HepG2 (cell line): Measurements from ENCODE around the gene PYGO2. TPM values are rescaled to one million over a fixed set of nuclear protein-coding genes. Genes with fewer than 3 reads are reported as not detected.

Experiments
- ATAC-seq: fragments of 200-7000 bp; cut with Tn5 transposase; 3 replicates; pipeline ENCODE4 v1.9.1; 2020; ENCODE audit warnings: mild to moderate bottlenecking, moderate library complexity
- BruUV-seq: library from RNA; stranded (reverse); fragments of 400-500 nt; replicated peaks from 2 replicates; lab custom pipeline; 2021; lab: Mats Ljungman, UMichigan
- CTCF ChIA-PET: fragments of 300-600 bp; formaldehyde crosslinking; extraction: SDS; loops from one replicate; lab custom pipeline; 2021; ENCODE audit warnings: low total read pairs, inconsistent platforms, low intra/inter-chr PET ratio; lab: Yijun Ruan, JAX
- POLR2A ChIA-PET: fragments of 350-600 bp; sonication (Branson Sonifier 250); formaldehyde crosslinking; loops from one replicate; lab custom pipeline; 2020; ENCODE audit warnings: antibody characterized with exemption, inconsistent platforms; lab: Yijun Ruan, JAX
- DNase-seq: peaks from one replicate; pipeline ENCODE4 v3.0.0-alpha.2; 2015; ENCODE audit warnings: low spot score
- FAIRE-seq: peaks from 3 replicates; lab custom pipeline; 2011; peaks lifted over from hg19 to GRCh38; lab: Jason Lieb, UNC
- H2AFZ ChIP-seq: one replicate; pipeline ENCODE4 v1.6.1; 2011; ENCODE audit warnings: low read length, inconsistent platforms
- H3K27ac ChIP-seq: fragments of 300-600 bp; 3 replicates; pipeline ENCODE4 v1.8.0; 2011; ENCODE audit warnings: mixed run types, mild to moderate bottlenecking, mixed read lengths, low read length, inconsistent platforms; ENCODE audit not compliant: insufficient read depth; ENCODE audit errors: extremely low read length
- H3K27me3 ChIP-seq, 2 experiments: fragments of 200-600 bp in 1 of 2; 2 replicates in 1 of 2; 3 replicates in 1 of 2; pipeline versions ENCODE4 v1.6.0 to v1.8.0; 2011; ENCODE audit warnings: low read length in 2 of 2, mild to moderate bottlenecking in 2 of 2, moderate library complexity in 2 of 2, inconsistent platforms in 1 of 2; ENCODE audit not compliant: insufficient read depth in 2 of 2, control insufficient read depth in 1 of 2
- H3K36me3 ChIP-seq, 2 experiments: fragments of 200-600 bp in 1 of 2; replicated peaks in 1 of 2; 2 replicates in 1 of 2; 3 replicates in 1 of 2; pipeline versions ENCODE4 v1.5.1 to v1.8.0; 2011; ENCODE audit warnings: low read length in 2 of 2, inconsistent platforms in 1 of 2; ENCODE audit not compliant: insufficient read depth in 2 of 2, control insufficient read depth in 1 of 2
- H3K4me1 ChIP-seq: 2 replicates; pipeline ENCODE4 v1.5.1; 2012; ENCODE audit warnings: low read length, inconsistent platforms; ENCODE audit not compliant: insufficient read depth
- H3K4me2 ChIP-seq: 2 replicates; pipeline ENCODE4 v1.6.0; 2011; ENCODE audit warnings: low read depth, low read length, inconsistent platforms
- H3K4me3 ChIP-seq, 3 experiments: fragments of 200-600 bp in 1 of 3; sonication (generic), shearing (Covaris generic) in 1 of 3; replicated peaks in 1 of 3; 2 replicates each; pipeline ENCODE4 v1.5.1; 2011 to 2016; ENCODE audit warnings: low read length in 3 of 3, inconsistent platforms in 2 of 3, low read depth in 2 of 3, mild to moderate bottlenecking in 2 of 3, control low read depth in 1 of 3, mixed read lengths in 1 of 3; ENCODE audit not compliant: insufficient read depth in 1 of 3
- H3K79me2 ChIP-seq: one replicate; pipeline ENCODE4 v1.6.1; 2011; ENCODE audit warnings: low read length, inconsistent platforms; ENCODE audit not compliant: insufficient read depth
- H3K9ac ChIP-seq: 2 replicates; pipeline ENCODE4 v1.6.0; 2011; ENCODE audit warnings: mild to moderate bottlenecking, low read depth, low read length, inconsistent platforms; ENCODE audit not compliant: insufficient read depth
- H3K9me3 ChIP-seq: 2 replicates; pipeline ENCODE4 v1.5.1; 2012; ENCODE audit warnings: mild to moderate bottlenecking, low read length
- H4K20me1 ChIP-seq: 2 replicates; pipeline ENCODE4 v1.6.0; 2011; ENCODE audit warnings: inconsistent platforms, mild to moderate bottlenecking, low read length, moderate library complexity; ENCODE audit not compliant: insufficient read depth
- FOXA3 ChIP-seq: IDR thresholded peaks from 2 replicates; pipeline ENCODE4 v1.6.1; 2016; ENCODE audit warnings: missing genetic modification reagents, missing compliant biosample characterization
- HNF4A ChIP-seq: sonication (generic); formaldehyde crosslinking; IDR thresholded peaks from 2 replicates; pipeline ENCODE4 v1.4.0; 2020; ENCODE audit warnings: missing genetic modification reagents
- NAIF1 ChIP-seq: sonication (generic); formaldehyde crosslinking; IDR thresholded peaks from 2 replicates; pipeline ENCODE4 v1.5.0; 2020; ENCODE audit warnings: mild to moderate bottlenecking, missing genetic modification reagents, borderline replicate concordance
- RBFOX2 ChIP-seq: fragments of 200-400 bp; formaldehyde crosslinking; IDR thresholded peaks from 2 replicates; pipeline ENCODE4 v1.6.1; 2017; ENCODE audit warnings: low read depth, mild to moderate bottlenecking, low read length
- SMYD3 ChIP-seq: sonication (generic); formaldehyde crosslinking; IDR thresholded peaks from 2 replicates; pipeline ENCODE4 v1.8.1; 2023; ENCODE audit warnings: mild to moderate bottlenecking, missing genetic modification reagents
- ZNF432 ChIP-seq: sonication (generic); formaldehyde crosslinking; IDR thresholded peaks from 2 replicates; pipeline ENCODE4 v1.5.0; 2020; ENCODE audit warnings: missing genetic modification reagents, mild to moderate bottlenecking, borderline replicate concordance
- ZNF567 ChIP-seq: sonication (generic); formaldehyde crosslinking; IDR thresholded peaks from 2 replicates; pipeline ENCODE4 v1.8.1; 2023; ENCODE audit warnings: mild to moderate bottlenecking, missing genetic modification reagents, borderline replicate concordance
- WGBS: methylation state at CpG from one replicate; pipeline ENCODE4 v1.1.6; 2017; ENCODE audit warnings: low lambda C conversion rate; 5-methylcytosine and 5-hydroxymethylcytosine counted together
- in situ Hi-C: cut with HindIII; loops from 2 replicates; pipeline ENCODE4 v1.10.0; 2017; ENCODE audit warnings: low pct_unique_long_range_greater_than_20kb; ENCODE audit not compliant: extremely low pct_ligation_motif_present
- intact Hi-C: fragments of 100-400 bp; cut with micrococcal nuclease; formaldehyde crosslinking; loops from one replicate; pipeline ENCODE4 v1.10.0; 2022; ENCODE audit not compliant: unreplicated experiment
- polyA plus RNA-seq, 8 experiments: library from polyadenylated mRNA; depleted of rRNA in 3 of 8; stranded (reverse) in 7 of 8; unstranded in 1 of 8; fragments of >200 nt; fragmentation: Illumina TruSeq in 4 of 8; extraction: Trizol in 4 of 8; gene quantifications; 2 replicates each; pipeline versions ENCODE4 v1.2.1 to v1.2.3, GENCODE V29; 2011 to 2016; ENCODE audit warnings: low read depth in 4 of 8, missing spikeins in 1 of 8, mixed read lengths in 1 of 8; ENCODE audit not compliant: insufficient read depth in 1 of 8
- total RNA-seq, 5 experiments: library from RNA; depleted of rRNA; stranded (reverse); fragments of >200 nt; fragmentation: Illumina TruSeq; extraction: Trizol; gene quantifications; 2 replicates each; pipeline ENCODE4 v1.2.3, GENCODE V29; 2016; ENCODE audit warnings: low read depth in 1 of 5

PYGO2 gene
- total and polyA plus RNA-seq, 2 of the 13 experiments (the other 11 are each of a cell fraction or from before 2014, with no cell fraction given), result 20.3 to 21.8 TPM

- DNase-seq (no peak), FAIRE-seq (no peak), ATAC-seq (no peak)
- CTCF ChIA-PET, result no interaction called here
- no peak overlapping the region for H3K4me2 ChIP-seq
- 100% methylated on average over 4 of the region's 5 CpGs for WGBS
- H4K20me1 ChIP-seq, result peaks cover 11% of the 10 kb centered on the region; the same call in 1 of the 2 replicates
- H2AFZ ChIP-seq, result no peak overlapping the region
- no peak overlapping the region for H3K27ac ChIP-seq
- intact Hi-C loops (no loop called here), in situ Hi-C loops (no loop called here)
- no peak overlapping the region for H3K4me3 ChIP-seq
- H3K9me3 ChIP-seq, result no peaks in the 10 kb centered on the region
- POLR2A ChIA-PET, result interaction anchor here (8.2 kb wide), 1 partner anchor 9 kb away, joined by 90 read pairs; the partner anchor contains the start of gene ZBTB7B
- H3K4me1 ChIP-seq, result peaks cover 75% of the 10 kb centered on the region
- H3K9ac ChIP-seq, result no peak overlapping the region
- TF ChIP-seq RBFOX2, result 0 out of 2 replicates have a peak, but pooled peaks have one; percentile 26
- no peak for TF ChIP-seq SMYD3
- peaks cover 3 to 33% of the 10 kb centered on the region in 2 experiments; a peak in 4 of 5 replicates for H3K36me3 ChIP-seq
- peaks cover 28% of the 10 kb centered on the region for H3K79me2 ChIP-seq
- H3K27me3 ChIP-seq, result no peaks in the 10 kb centered on the region
- BruUV-seq, result no TSS peak
Measured at GRCh38 chr1:155011004-155011416, 49.4 kb upstream of the PYGO2 start.

GRCh38 chr1:155010211-155010918 is 48.8 kb upstream of the PYGO2 start:
- CTCF ChIA-PET, result no interaction called here
- FAIRE-seq, result no peak
- no peak overlapping the region for H3K9ac ChIP-seq
- WGBS, result 82% methylated on average over 11 of the region's 11 CpGs
- intact Hi-C loops, result no loop called here
- H3K36me3 ChIP-seq, result peaks cover 3 to 29% of the 10 kb centered on the region in 2 experiments; a peak in 4 of 5 replicates
- in situ Hi-C loops, result no loop called here
- H3K9me3 ChIP-seq, result no peaks in the 10 kb centered on the region
- no peaks in the 10 kb centered on the region for H3K27me3 ChIP-seq
- TF ChIP-seq HNF4A (peak; percentile 28; the same call in 1 of the 2 replicates), ZNF432 (CRISPR knock-in tag) (no peak), NAIF1 (CRISPR knock-in tag) (no peak), FOXA3 (CRISPR knock-in tag) (no peak), ZNF567 (CRISPR knock-in tag) (no peak)
- TF ChIP-seq, all 625 proteins: peak for 1
- Histone ChIP-seq H3K27ac (no peak overlapping the region), H3K4me2 (no peak overlapping the region), H2AFZ (no peak overlapping the region), H4K20me1 (peaks cover 11% of the 10 kb centered on the region; the same call in 1 of the 2 replicates), H3K4me1 (peaks cover 82% of the 10 kb centered on the region), H3K4me3 (no peak overlapping the region), H3K79me2 (peaks cover 28% of the 10 kb centered on the region)
- no TSS peak for BruUV-seq
- no peak for ATAC-seq
- no peak for DNase-seq
- POLR2A ChIA-PET, result interaction anchor here (0.7 to 8.2 kb wide), 2 partner anchors 8 to 40 kb away, joined by 4 to 90 read pairs; partner anchors contain the start of genes SHC1 and ZBTB7B
